ENCODE measurements around the gene AKAP12.
A peak's percentile ranks its signal among the peaks of the same experiment; 100 is the strongest.

Gene AKAP12

GRCh38 chr6:151365233-151365632, 125.5 kb downstream of the AKAP12 start:
- H3K36me3 ChIP-seq (ENCODE audit: control insufficient read depth in 5 of 5, insufficient read depth in 5 of 5, low read length in 5 of 5): peaks cover 14 to 40% (median 28%) of the 10 kb centered on the region in 5 donors
- no peak overlapping the region for H3K9ac ChIP-seq (ENCODE audit: low read length in 5 of 5)
- no peak overlapping the region for H3K4me3 ChIP-seq (ENCODE audit: low read depth in 1 of 5, low read length in 5 of 5)
- H3K27ac ChIP-seq (ENCODE audit: low read depth, low read length): no peak overlapping the region
- no peaks in the 10 kb centered on the region for H3K9me3 ChIP-seq (ENCODE audit: control insufficient read depth in 5 of 5, low read length in 5 of 5)
- H3K27me3 ChIP-seq (ENCODE audit: control insufficient read depth in 5 of 5, insufficient read depth in 4 of 5, low read length in 5 of 5): no peaks in the 10 kb centered on the region
- H3K4me1 ChIP-seq (ENCODE audit: control insufficient read depth in 5 of 5, insufficient read depth in 5 of 5, low read length in 5 of 5): no peaks in the 10 kb centered on the region

GRCh38 chr6:151370509-151371078, 130.8 kb downstream of the AKAP12 start:
- Histone ChIP-seq H3K9ac (ENCODE audit: low read length in 5 of 5) (no peak overlapping the region), H3K9me3 (ENCODE audit: control insufficient read depth in 5 of 5, low read length in 5 of 5) (no peaks in the 10 kb centered on the region), H3K27ac (ENCODE audit: low read depth, low read length) (no peak overlapping the region), H3K36me3 (ENCODE audit: control insufficient read depth in 5 of 5, insufficient read depth in 5 of 5, low read length in 5 of 5) (peaks cover 8 to 38% (median 34%) of the 10 kb centered on the region in 5 donors), H3K4me3 (ENCODE audit: low read depth in 1 of 5, low read length in 5 of 5) (no peak overlapping the region), H3K27me3 (ENCODE audit: control insufficient read depth in 5 of 5, insufficient read depth in 4 of 5, low read length in 5 of 5) (no peaks in the 10 kb centered on the region), H3K4me1 (ENCODE audit: control insufficient read depth in 5 of 5, insufficient read depth in 5 of 5, low read length in 5 of 5) (peaks cover 0 to 20% (median 7%) of the 10 kb centered on the region in 5 donors)

- Histone ChIP-seq H3K9ac (ENCODE audit: low read length in 5 of 5) (no peak overlapping the region), H3K36me3 (ENCODE audit: control insufficient read depth in 5 of 5, insufficient read depth in 5 of 5, low read length in 5 of 5) (peaks cover 8 to 26% (median 22%) of the 10 kb centered on the region in 5 donors), H3K4me3 (ENCODE audit: low read depth in 1 of 5, low read length in 5 of 5) (no peak overlapping the region), H3K9me3 (ENCODE audit: control insufficient read depth in 5 of 5, low read length in 5 of 5) (no peaks in the 10 kb centered on the region), H3K27ac (ENCODE audit: low read depth, low read length) (no peak overlapping the region), H3K27me3 (ENCODE audit: control insufficient read depth in 5 of 5, insufficient read depth in 4 of 5, low read length in 5 of 5) (no peaks in the 10 kb centered on the region), H3K4me1 (ENCODE audit: control insufficient read depth in 5 of 5, insufficient read depth in 5 of 5, low read length in 5 of 5) (peaks cover 0 to 20% (median 7%) of the 10 kb centered on the region in 5 donors)
These were observed 132.4 kb downstream of the AKAP12 start for GRCh38 chr6:151372164-151372563.

GRCh38 chr6:151374036-151374683, 134.4 kb downstream of the AKAP12 start:
- Histone ChIP-seq H3K27ac (ENCODE audit: low read depth, low read length) (peak overlapping the region; percentile 69), H3K4me3 (ENCODE audit: low read depth in 1 of 5, low read length in 5 of 5) (peak overlapping the region in 3 of 5 donors; percentile 23 to 29 (median 26)), H3K27me3 (ENCODE audit: control insufficient read depth in 5 of 5, insufficient read depth in 4 of 5, low read length in 5 of 5) (no peaks in the 10 kb centered on the region), H3K4me1 (ENCODE audit: control insufficient read depth in 5 of 5, insufficient read depth in 5 of 5, low read length in 5 of 5) (peaks cover 0 to 20% (median 7%) of the 10 kb centered on the region in 5 donors), H3K36me3 (ENCODE audit: control insufficient read depth in 5 of 5, insufficient read depth in 5 of 5, low read length in 5 of 5) (peaks cover 6 to 24% (median 21%) of the 10 kb centered on the region in 5 donors), H3K9me3 (ENCODE audit: control insufficient read depth in 5 of 5, low read length in 5 of 5) (no peaks in the 10 kb centered on the region), H3K9ac (ENCODE audit: low read length in 5 of 5) (peak overlapping the region in 2 of 5 donors; percentile 14 to 27)

GRCh38 chr6:151375833-151376232, 136.1 kb downstream of the AKAP12 start:
- no peak overlapping the region for H3K4me3 ChIP-seq (ENCODE audit: low read depth in 1 of 5, low read length in 5 of 5)
- no peak overlapping the region for H3K27ac ChIP-seq (ENCODE audit: low read depth, low read length)
- no peak overlapping the region for H3K9ac ChIP-seq (ENCODE audit: low read length in 5 of 5)
- H3K9me3 ChIP-seq (ENCODE audit: control insufficient read depth in 5 of 5, low read length in 5 of 5): no peaks in the 10 kb centered on the region
- peaks cover 0 to 28% (median 13%) of the 10 kb centered on the region in 5 donors for H3K4me1 ChIP-seq (ENCODE audit: control insufficient read depth in 5 of 5, insufficient read depth in 5 of 5, low read length in 5 of 5)
- H3K36me3 ChIP-seq (ENCODE audit: control insufficient read depth in 5 of 5, insufficient read depth in 5 of 5, low read length in 5 of 5): peaks cover 6 to 22% (median 20%) of the 10 kb centered on the region in 5 donors
- no peaks in the 10 kb centered on the region for H3K27me3 ChIP-seq (ENCODE audit: control insufficient read depth in 5 of 5, insufficient read depth in 4 of 5, low read length in 5 of 5)

GRCh38 chr6:151376440-151376839, 136.7 kb downstream of the AKAP12 start:
- Histone ChIP-seq H3K9me3 (ENCODE audit: control insufficient read depth in 5 of 5, low read length in 5 of 5) (no peaks in the 10 kb centered on the region), H3K4me1 (ENCODE audit: control insufficient read depth in 5 of 5, insufficient read depth in 5 of 5, low read length in 5 of 5) (peaks cover 0 to 29% (median 13%) of the 10 kb centered on the region in 5 donors), H3K4me3 (ENCODE audit: low read depth in 1 of 5, low read length in 5 of 5) (no peak overlapping the region), H3K27me3 (ENCODE audit: control insufficient read depth in 5 of 5, insufficient read depth in 4 of 5, low read length in 5 of 5) (no peaks in the 10 kb centered on the region), H3K27ac (ENCODE audit: low read depth, low read length) (no peak overlapping the region), H3K36me3 (ENCODE audit: control insufficient read depth in 5 of 5, insufficient read depth in 5 of 5, low read length in 5 of 5) (peaks cover 4 to 16% (median 14%) of the 10 kb centered on the region in 5 donors), H3K9ac (ENCODE audit: low read length in 5 of 5) (no peak overlapping the region)

- Histone ChIP-seq H3K4me3 (ENCODE audit: low read depth in 1 of 5, low read length in 5 of 5) (no peak overlapping the region), H3K27me3 (ENCODE audit: control insufficient read depth in 5 of 5, insufficient read depth in 4 of 5, low read length in 5 of 5) (no peaks in the 10 kb centered on the region), H3K27ac (ENCODE audit: low read depth, low read length) (no peak overlapping the region), H3K9me3 (ENCODE audit: control insufficient read depth in 5 of 5, low read length in 5 of 5) (no peaks in the 10 kb centered on the region), H3K9ac (ENCODE audit: low read length in 5 of 5) (no peak overlapping the region), H3K4me1 (ENCODE audit: control insufficient read depth in 5 of 5, insufficient read depth in 5 of 5, low read length in 5 of 5) (peaks cover 0 to 29% (median 13%) of the 10 kb centered on the region in 5 donors), H3K36me3 (ENCODE audit: control insufficient read depth in 5 of 5, insufficient read depth in 5 of 5, low read length in 5 of 5) (peaks cover 0 to 9% (median 8%) of the 10 kb centered on the region in 5 donors)
These were observed 137.3 kb downstream of the AKAP12 start for GRCh38 chr6:151377095-151377494.

GRCh38 chr6:151379933-151380847, 140.4 kb downstream of the AKAP12 start:
- peaks cover 0 to 13% (median 9%) of the 10 kb centered on the region in 5 donors for H3K4me1 ChIP-seq (ENCODE audit: control insufficient read depth in 5 of 5, insufficient read depth in 5 of 5, low read length in 5 of 5)
- H3K9ac ChIP-seq (ENCODE audit: low read length in 5 of 5): peak overlapping the region in 4 of 5 donors; percentile 25 to 41 (median 32)
- H3K27me3 ChIP-seq (ENCODE audit: control insufficient read depth in 5 of 5, insufficient read depth in 4 of 5, low read length in 5 of 5): no peaks in the 10 kb centered on the region
- no peaks in the 10 kb centered on the region for H3K9me3 ChIP-seq (ENCODE audit: control insufficient read depth in 5 of 5, low read length in 5 of 5)
- H3K36me3 ChIP-seq (ENCODE audit: control insufficient read depth in 5 of 5, insufficient read depth in 5 of 5, low read length in 5 of 5): no peaks in the 10 kb centered on the region
- H3K4me3 ChIP-seq (ENCODE audit: low read depth in 1 of 5, low read length in 5 of 5): peak overlapping the region in 4 of 5 donors; percentile 7 to 47 (median 28)
- no peak overlapping the region for H3K27ac ChIP-seq (ENCODE audit: low read depth, low read length)

- peak overlapping the region in 1 of 5 donors; percentile 41 for H3K9ac ChIP-seq (ENCODE audit: low read length in 5 of 5)
- H3K4me3 ChIP-seq (ENCODE audit: low read depth in 1 of 5, low read length in 5 of 5): peak overlapping the region in 1 of 5 donors; percentile 37
These were observed 141.1 kb downstream of the AKAP12 start for GRCh38 chr6:151380848-151381205.

More at GRCh38 chr6:151380848-151381205, 141.1 kb downstream of the AKAP12 start:
- Histone ChIP-seq H3K27ac (ENCODE audit: low read depth, low read length) (no peak overlapping the region), H3K36me3 (ENCODE audit: control insufficient read depth in 5 of 5, insufficient read depth in 5 of 5, low read length in 5 of 5) (no peaks in the 10 kb centered on the region), H3K27me3 (ENCODE audit: control insufficient read depth in 5 of 5, insufficient read depth in 4 of 5, low read length in 5 of 5) (no peaks in the 10 kb centered on the region), H3K4me1 (ENCODE audit: control insufficient read depth in 5 of 5, insufficient read depth in 5 of 5, low read length in 5 of 5) (peaks cover 0 to 13% (median 8%) of the 10 kb centered on the region in 5 donors), H3K9me3 (ENCODE audit: control insufficient read depth in 5 of 5, low read length in 5 of 5) (no peaks in the 10 kb centered on the region)
